ENCODE measurements around the gene C10orf67.
"Not testable (repeated sequence)": the region's sequence is repeated elsewhere in the genome, so short reads cannot be mapped to it uniquely, and the experiment has no call there.

- not testable (repeated sequence) for TF ChIP-seq CTCF (IDR thresholded peaks at IDR 0.05; ENCODE audit: borderline replicate concordance, extremely low read depth, low read length, poor library complexity, severe bottlenecking); EZH2 (IDR thresholded peaks at IDR 0.05; ENCODE audit: borderline replicate concordance, low read depth, low read length, severe bottlenecking)
These were observed 6.1 kb upstream of the C10orf67 start for GRCh38 chr10:23350706-23351105.
